PC-3 (cell line): Measurements from ENCODE around the gene LRRTM4. TPM values are rescaled to one million over a fixed set of nuclear protein-coding genes. Genes with fewer than 3 reads are reported as not detected.
"Not testable (repeated sequence)": the region's sequence is repeated elsewhere in the genome, so short reads cannot be mapped to it uniquely, and the experiment has no call there.

Experiments used
- ATAC-seq: fragments of 200-7000 bp; cut with Tn5 transposase; 2 replicates; pipeline ENCODE4 v1.9.1; 2020; ENCODE audit warnings: mild to moderate bottlenecking, moderate library complexity
- BruUV-seq: library from RNA; stranded (reverse); fragments of 400-500 nt; replicated peaks from 2 replicates; lab custom pipeline; 2021; lab: Mats Ljungman, UMichigan
- CTCF ChIA-PET: fragments of 300-600 bp; sonication (Branson Sonifier 250); formaldehyde crosslinking; loops from one replicate; lab custom pipeline; 2022; ENCODE audit warnings: antibody characterized with exemption; lab: Charles Lee
- POLR2A ChIA-PET: fragments of 300-600 bp; sonication (Branson Sonifier 250); formaldehyde crosslinking; loops from one replicate; lab custom pipeline; 2022; ENCODE audit warnings: antibody characterized with exemption; ENCODE audit not compliant: unreplicated experiment; lab: Charles Lee
- DNase-seq: peaks from one replicate; pipeline ENCODE4 v3.0.0-alpha.2; 2015
- H2AFZ ChIP-seq: fragments of 300-600 bp; sonication (generic); 2 replicates; pipeline ENCODE4 v1.6.0; 2016; ENCODE audit warnings: antibody characterized with exemption, low read length
- H3F3A ChIP-seq: fragments of 300-600 bp; sonication (generic); one replicate; pipeline ENCODE4 v1.6.0; 2017; ENCODE audit warnings: antibody characterized with exemption, low read length, control low read depth, mild to moderate bottlenecking; ENCODE audit not compliant: unreplicated experiment
- H3K27ac ChIP-seq: fragments of 300-600 bp; sonication (generic); 2 replicates; pipeline ENCODE4 v1.5.1; 2016; ENCODE audit warnings: mild to moderate bottlenecking, low read length
- H3K27me3 ChIP-seq: fragments of 300-600 bp; sonication (generic); 2 replicates; pipeline ENCODE4 v1.6.1; 2016; ENCODE audit warnings: low read length, mixed read lengths
- H3K36me3 ChIP-seq: fragments of 300-600 bp; sonication (generic); 2 replicates; pipeline ENCODE4 v1.6.1; 2016; ENCODE audit warnings: low read depth, mixed run types, low read length, mixed read lengths
- H3K4me1 ChIP-seq: fragments of 300-600 bp; sonication (generic); 2 replicates; pipeline ENCODE4 v1.5.1; 2016; ENCODE audit warnings: low read length; ENCODE audit not compliant: insufficient read depth
- H3K4me2 ChIP-seq: fragments of 300-600 bp; sonication (generic); 2 replicates; pipeline ENCODE4 v1.6.0; 2016; ENCODE audit warnings: low read length
- H3K4me3 ChIP-seq: fragments of 300-600 bp; sonication (generic); 2 replicates; pipeline ENCODE4 v1.5.1; 2016; ENCODE audit warnings: mild to moderate bottlenecking, low read length, mixed read lengths
- H3K79me2 ChIP-seq: fragments of 300-600 bp; sonication (generic); 2 replicates; pipeline ENCODE4 v1.6.1; 2017; ENCODE audit warnings: low read length, mixed read lengths
- H3K9ac ChIP-seq: fragments of 300-600 bp; sonication (generic); 2 replicates; pipeline ENCODE4 v1.6.0; 2016; ENCODE audit warnings: mild to moderate bottlenecking, low read length
- H3K9me2 ChIP-seq: fragments of 300-600 bp; sonication (generic); replicated peaks from 2 replicates; pipeline ENCODE4 v1.6.1; 2016; ENCODE audit warnings: mixed run types, low read length, mixed read lengths
- H3K9me3 ChIP-seq: fragments of 300-600 bp; sonication (generic); 2 replicates; pipeline ENCODE4 v1.6.1; 2016; ENCODE audit warnings: low read length, mixed read lengths
- H4K20me1 ChIP-seq: fragments of 300-600 bp; sonication (generic); 2 replicates; pipeline ENCODE4 v1.6.1; 2016; ENCODE audit warnings: low read length, mixed read lengths
- EZH2 ChIP-seq: fragments of 300-600 bp; sonication (generic); IDR thresholded peaks from one replicate; pipeline ENCODE4 v1.6.1; 2017; ENCODE audit warnings: antibody characterized with exemption, mild to moderate bottlenecking, low read length; ENCODE audit not compliant: unreplicated experiment
- EZH2phosphoT487 ChIP-seq: fragments of 300-600 bp; sonication (generic); IDR thresholded peaks from 2 replicates; pipeline ENCODE4 v1.6.1; 2018; ENCODE audit warnings: mild to moderate bottlenecking, antibody characterized with exemption, low read length, borderline replicate concordance
- intact Hi-C: fragments of 100-400 bp; cut with micrococcal nuclease; formaldehyde crosslinking; loops from 2 replicates; pipeline ENCODE4 v1.9.0; 2023
- total RNA-seq: library from RNA; depleted of rRNA; stranded (reverse); fragments of >200 nt; gene quantifications from 2 replicates; pipeline ENCODE4 v1.2.3, GENCODE V29; 2014
- TF ChIP-seq, protein P1 (sequence below): fragments of 300-600 bp; sonication (generic); conservative IDR thresholded peaks from 2 replicates; pipeline ENCODE4 v1.5.1; 2017; ENCODE audit warnings: antibody characterized with exemption, low read depth, mild to moderate bottlenecking, low read length

The LRRTM4 gene
- total RNA-seq, 1 experiment from 2014 or later = not detected

DNA sequence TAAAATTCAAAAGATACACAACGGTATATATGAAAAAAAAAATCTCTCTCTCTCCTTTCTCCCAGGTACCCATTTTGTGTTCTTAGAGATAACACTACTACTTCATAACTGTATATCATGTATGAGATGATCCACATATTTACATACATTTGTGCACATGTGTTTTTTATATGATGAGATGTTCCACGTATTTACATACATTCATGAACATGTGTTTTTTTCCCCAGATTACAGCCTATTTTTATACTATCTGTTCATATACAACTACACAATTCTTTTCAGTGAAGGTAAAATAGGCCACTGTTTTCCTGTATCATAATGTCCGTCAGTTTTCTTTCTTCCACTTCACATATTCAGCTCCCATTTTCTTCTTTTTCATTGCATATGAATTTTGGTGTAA is 808.9 kb downstream of the LRRTM4 start:
- H3K27ac ChIP-seq = no peak overlapping the region
- ChIA-PET CTCF (no interaction called here), POLR2A (no interaction called here)
- intact Hi-C loops = no loop called here
- TF ChIP-seq, protein P1, sequence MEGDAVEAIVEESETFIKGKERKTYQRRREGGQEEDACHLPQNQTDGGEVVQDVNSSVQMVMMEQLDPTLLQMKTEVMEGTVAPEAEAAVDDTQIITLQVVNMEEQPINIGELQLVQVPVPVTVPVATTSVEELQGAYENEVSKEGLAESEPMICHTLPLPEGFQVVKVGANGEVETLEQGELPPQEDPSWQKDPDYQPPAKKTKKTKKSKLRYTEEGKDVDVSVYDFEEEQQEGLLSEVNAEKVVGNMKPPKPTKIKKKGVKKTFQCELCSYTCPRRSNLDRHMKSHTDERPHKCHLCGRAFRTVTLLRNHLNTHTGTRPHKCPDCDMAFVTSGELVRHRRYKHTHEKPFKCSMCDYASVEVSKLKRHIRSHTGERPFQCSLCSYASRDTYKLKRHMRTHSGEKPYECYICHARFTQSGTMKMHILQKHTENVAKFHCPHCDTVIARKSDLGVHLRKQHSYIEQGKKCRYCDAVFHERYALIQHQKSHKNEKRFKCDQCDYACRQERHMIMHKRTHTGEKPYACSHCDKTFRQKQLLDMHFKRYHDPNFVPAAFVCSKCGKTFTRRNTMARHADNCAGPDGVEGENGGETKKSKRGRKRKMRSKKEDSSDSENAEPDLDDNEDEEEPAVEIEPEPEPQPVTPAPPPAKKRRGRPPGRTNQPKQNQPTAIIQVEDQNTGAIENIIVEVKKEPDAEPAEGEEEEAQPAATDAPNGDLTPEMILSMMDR = no peak
- TF ChIP-seq EZH2 = no peak
- no peak for TF ChIP-seq EZH2phosphoT487
- no peaks in the 10 kb centered on the region for H3K79me2 ChIP-seq
- no peak overlapping the region for H3K4me2 ChIP-seq
- H2AFZ ChIP-seq = no peak overlapping the region
- no TSS peak for BruUV-seq
- no peaks in the 10 kb centered on the region for H3F3A ChIP-seq
- no peak overlapping the region for H3K4me3 ChIP-seq
- no peaks in the 10 kb centered on the region for H3K9me3 ChIP-seq
- no peaks in the 10 kb centered on the region for H4K20me1 ChIP-seq
- no peaks in the 10 kb centered on the region for H3K9me2 ChIP-seq
- no peaks in the 10 kb centered on the region for H3K27me3 ChIP-seq
- H3K9ac ChIP-seq = no peak overlapping the region
- no peaks in the 10 kb centered on the region for H3K4me1 ChIP-seq
- ATAC-seq = no peak
- no peak for DNase-seq
- H3K36me3 ChIP-seq = no peaks in the 10 kb centered on the region

DNA sequence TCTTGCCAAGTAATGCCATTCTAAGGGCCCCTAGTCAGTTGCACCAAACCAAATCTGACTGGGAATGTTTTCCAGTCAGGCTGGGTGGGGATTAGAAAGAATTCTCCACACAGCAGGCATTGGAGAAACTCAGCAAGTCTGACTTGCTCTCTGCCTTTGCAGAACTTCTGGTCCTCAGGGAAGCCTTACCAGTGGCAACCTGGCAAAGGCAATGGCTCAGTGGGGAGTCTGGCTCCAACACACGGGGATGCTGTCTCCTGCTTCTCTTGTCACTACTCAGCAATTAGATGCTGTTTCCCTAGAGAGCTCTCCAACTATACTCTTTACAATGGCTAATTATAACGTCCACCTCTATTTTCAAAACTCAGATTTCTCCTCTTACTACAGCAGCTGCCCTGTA is 810.7 kb downstream of the LRRTM4 start:
- Histone ChIP-seq H3K36me3 (no peaks in the 10 kb centered on the region), H3K4me3 (no peak overlapping the region), H3F3A (no peaks in the 10 kb centered on the region), H2AFZ (no peak overlapping the region), H3K4me1 (no peaks in the 10 kb centered on the region), H3K9me3 (no peaks in the 10 kb centered on the region), H3K27ac (no peak overlapping the region), H3K9ac (no peak overlapping the region), H4K20me1 (no peaks in the 10 kb centered on the region), H3K9me2 (no peaks in the 10 kb centered on the region), H3K4me2 (no peak overlapping the region), H3K79me2 (no peaks in the 10 kb centered on the region), H3K27me3 (no peaks in the 10 kb centered on the region)
- BruUV-seq = no TSS peak
- intact Hi-C loops = no loop called here
- ATAC-seq (no peak), DNase-seq (no peak)
- TF ChIP-seq, protein P1 = no peak
- TF ChIP-seq EZH2 (no peak), EZH2phosphoT487 (no peak)
- POLR2A ChIA-PET = no interaction called here
- CTCF ChIA-PET = no interaction called here

DNA sequence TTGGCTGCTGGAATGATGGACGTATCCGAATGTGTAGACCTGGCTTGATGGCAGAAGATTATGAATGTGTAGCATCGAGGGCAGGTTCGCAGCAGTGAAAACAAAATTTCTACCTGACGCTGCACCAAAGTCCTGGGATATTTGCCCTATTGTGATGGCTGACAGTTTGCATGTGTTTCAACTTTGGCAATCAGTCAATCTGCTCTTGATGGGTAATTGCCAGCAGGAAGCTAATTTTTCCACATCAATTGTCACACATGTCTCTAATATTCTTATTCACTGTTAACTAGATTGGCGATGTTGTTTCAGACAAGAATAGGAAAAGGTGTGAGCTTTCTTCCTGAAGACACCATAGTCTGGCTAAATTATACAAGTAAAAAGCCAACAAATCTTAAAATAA is 821.3 kb downstream of the LRRTM4 start:
- DNase-seq = no peak
- H3K27ac ChIP-seq = no peak overlapping the region
- TF ChIP-seq, protein P1 = no peak
- TF ChIP-seq EZH2 = no peak
- TF ChIP-seq EZH2phosphoT487 = no peak
- intact Hi-C loops = no loop called here
- POLR2A ChIA-PET = no interaction called here
- H3K4me1 ChIP-seq = no peaks in the 10 kb centered on the region
- CTCF ChIA-PET = no interaction called here
- H3K36me3 ChIP-seq = no peaks in the 10 kb centered on the region
- no peak for ATAC-seq
- no peak overlapping the region for H2AFZ ChIP-seq
- no peaks in the 10 kb centered on the region for H3F3A ChIP-seq
- BruUV-seq = no TSS peak
- no peak overlapping the region for H3K9ac ChIP-seq
- H3K79me2 ChIP-seq = no peaks in the 10 kb centered on the region
- no peak overlapping the region for H3K4me3 ChIP-seq
- no peaks in the 10 kb centered on the region for H3K27me3 ChIP-seq
- H3K9me3 ChIP-seq = no peaks in the 10 kb centered on the region
- H3K9me2 ChIP-seq = no peaks in the 10 kb centered on the region
- H3K4me2 ChIP-seq = no peak overlapping the region
- no peaks in the 10 kb centered on the region for H4K20me1 ChIP-seq

DNA sequence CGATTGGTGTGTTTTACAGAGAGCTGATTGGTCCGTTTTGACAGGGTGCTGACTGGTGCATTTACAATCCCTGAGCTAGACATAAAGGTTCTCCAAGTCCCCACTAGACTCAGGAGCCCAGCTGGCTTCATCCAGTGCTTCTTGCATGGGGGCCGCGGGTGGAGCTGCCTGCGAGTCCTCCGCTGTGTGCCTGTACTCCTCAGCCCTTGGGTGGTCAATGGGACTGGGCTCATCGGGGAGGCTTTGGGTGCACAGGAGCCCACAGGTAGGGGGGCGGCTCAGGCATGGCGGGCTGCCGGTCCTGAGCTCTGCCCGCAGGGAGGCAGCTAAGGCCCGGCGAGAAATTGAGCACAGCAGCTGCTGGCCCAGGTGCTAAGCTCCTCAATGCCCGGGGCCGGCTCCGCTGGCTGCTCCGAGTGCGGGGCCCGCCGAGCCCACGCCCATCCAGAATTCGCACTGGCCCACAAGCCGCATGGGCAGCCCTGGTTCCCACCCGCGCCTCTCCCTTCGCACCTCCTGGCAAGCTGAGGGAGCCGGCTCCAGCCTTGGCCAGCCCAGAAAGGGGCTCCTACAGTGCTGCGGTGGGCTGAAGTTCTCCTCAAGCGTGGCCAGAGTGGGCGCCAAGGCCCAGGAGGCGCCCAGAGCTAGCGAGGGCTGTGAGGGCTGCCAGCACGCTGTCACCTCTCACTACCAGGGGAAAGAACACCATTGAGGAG is 824.0 kb downstream of the LRRTM4 start:
- H3K27me3 ChIP-seq, H4K20me1 ChIP-seq, H3K4me1 ChIP-seq, ATAC-seq, DNase-seq, H3K79me2 ChIP-seq, H3K36me3 ChIP-seq, H2AFZ ChIP-seq, CTCF ChIA-PET, H3K4me3 ChIP-seq, H3K27ac ChIP-seq, H3K4me2 ChIP-seq, H3K9me3 ChIP-seq, H3F3A ChIP-seq, POLR2A ChIA-PET, H3K9ac ChIP-seq, H3K9me2 ChIP-seq, intact Hi-C loops, BruUV-seq: not testable (repeated sequence)
